ENCODE data around the gene MARS1.
A peak's percentile ranks its signal among the peaks of the same experiment; 100 is the strongest.

Gene MARS1

GRCh38 chr12:57528176-57528575 lies 40.3 kb downstream of the MARS1 start:
- H3K4me3 ChIP-seq (replicated peaks; ENCODE audit: insufficient read depth, low read length), result no peak overlapping the region
- TF ChIP-seq POLR2AphosphoS5 (IDR thresholded peaks at IDR 0.05; ENCODE audit: low read depth) (no peak), CTCF (IDR thresholded peaks at IDR 0.05; ENCODE audit: insufficient read depth, low read length) (no peak), REST (IDR thresholded peaks at IDR 0.05; ENCODE audit: insufficient replicate concordance, low read depth) (no peak), GABPA (IDR thresholded peaks at IDR 0.05; ENCODE audit: low read depth) (no peak), SPI1 (IDR thresholded peaks at IDR 0.05; ENCODE audit: borderline replicate concordance, low read depth) (no peak)
- H3K27ac ChIP-seq (replicated peaks), result no peak overlapping the region
- no peaks in the 10 kb centered on the region for H3K27me3 ChIP-seq (ENCODE audit: insufficient read depth, poor library complexity, severe bottlenecking)
- no peak for DNase-seq (ENCODE audit: low read depth in 1 of 2, low spot score in 1 of 2)

GRCh38 chr12:57528831-57529555 lies 41.1 kb downstream of the MARS1 start:
- Histone ChIP-seq H3K27ac (replicated peaks) (no peak overlapping the region), H3K27me3 (ENCODE audit: insufficient read depth, poor library complexity, severe bottlenecking) (no peaks in the 10 kb centered on the region), H3K4me3 (replicated peaks; ENCODE audit: insufficient read depth, low read length) (no peak overlapping the region)
- no peak for TF ChIP-seq CTCF (IDR thresholded peaks at IDR 0.05; ENCODE audit: insufficient read depth, low read length)
- TF ChIP-seq REST (IDR thresholded peaks at IDR 0.05; ENCODE audit: insufficient replicate concordance, low read depth), result no peak
- TF ChIP-seq GABPA (IDR thresholded peaks at IDR 0.05; ENCODE audit: low read depth), result no peak
- TF ChIP-seq POLR2AphosphoS5 (IDR thresholded peaks at IDR 0.05; ENCODE audit: low read depth), result no peak
- no peak for TF ChIP-seq SPI1 (IDR thresholded peaks at IDR 0.05; ENCODE audit: borderline replicate concordance, low read depth)
- no peak for DNase-seq (ENCODE audit: low read depth in 1 of 2, low spot score in 1 of 2)

- Histone ChIP-seq H3K4me3 (replicated peaks; ENCODE audit: insufficient read depth, low read length) (no peak overlapping the region), H3K27ac (replicated peaks) (no peak overlapping the region), H3K27me3 (ENCODE audit: insufficient read depth, poor library complexity, severe bottlenecking) (no peaks in the 10 kb centered on the region)
- DNase-seq (ENCODE audit: low read depth in 1 of 2, low spot score in 1 of 2), result no peak
- no peak for TF ChIP-seq POLR2AphosphoS5 (IDR thresholded peaks at IDR 0.05; ENCODE audit: low read depth)
These were observed 42.0 kb downstream of the MARS1 start for GRCh38 chr12:57529831-57530230.

GRCh38 chr12:57530396-57531142 lies 42.7 kb downstream of the MARS1 start:
- Histone ChIP-seq H3K4me3 (replicated peaks; ENCODE audit: insufficient read depth, low read length) (no peak overlapping the region), H3K27ac (replicated peaks) (no peak overlapping the region), H3K27me3 (ENCODE audit: insufficient read depth, poor library complexity, severe bottlenecking) (no peaks in the 10 kb centered on the region)
- no peak for DNase-seq (ENCODE audit: low read depth in 1 of 2, low spot score in 1 of 2)
- TF ChIP-seq SPI1 (IDR thresholded peaks at IDR 0.05; ENCODE audit: borderline replicate concordance, low read depth), result no peak
- peak; percentile 24; the same call in 1 of the 2 replicates for TF ChIP-seq POLR2AphosphoS5 (IDR thresholded peaks at IDR 0.05; ENCODE audit: low read depth)

Measured in HL-60 (cell line).